GM21360 (cell line): ENCODE data around the gene CATSPERE.
"Not testable (repeated sequence)": the region's sequence is repeated elsewhere in the genome, so short reads cannot be mapped to it uniquely, and the experiment has no call there.

Source experiments
- ATAC-seq: cut with Tn5 transposase; IDR thresholded peaks from one replicate; pipeline ENCODE4 v1.9.1; 2021; ENCODE audit warnings: mild to moderate bottlenecking, moderate library complexity; ENCODE audit not compliant: unreplicated experiment

The CATSPERE gene

GRCh38 chr1:244447552-244447951, 13.5 kb upstream of the CATSPERE start:
- no peak for ATAC-seq

- no peak for ATAC-seq
These were observed 12.6 kb upstream of the CATSPERE start for GRCh38 chr1:244448279-244449036.

- no peak for ATAC-seq
These were observed 11.1 kb upstream of the CATSPERE start for GRCh38 chr1:244449936-244450508.

- peak; percentile 19 for ATAC-seq
These were observed 10.2 kb upstream of the CATSPERE start for GRCh38 chr1:244450597-244451538.

GRCh38 chr1:244451539-244451950, 9.5 kb upstream of the CATSPERE start, which contains the start of gene ADSS2:
Gene ADSS2 (minus strand): TSS chr1:244451909. CDS start chr1:244451817, 92 bp downstream.
- no peak for ATAC-seq

- peak; percentile 95 for ATAC-seq
These were observed 8.9 kb upstream of the CATSPERE start for GRCh38 chr1:244451951-244452795.

- ATAC-seq = no peak
These were observed 6.7 kb upstream of the CATSPERE start for GRCh38 chr1:244454412-244454811.

GRCh38 chr1:244456586-244456985, 4.5 kb upstream of the CATSPERE start:
- no peak for ATAC-seq

GRCh38 chr1:244458781-244459180, 2.3 kb upstream of the CATSPERE start:
- no peak for ATAC-seq

- no peak for ATAC-seq
These were observed 876 bp upstream of the CATSPERE start for GRCh38 chr1:244460197-244460596.

- ATAC-seq = no peak
These were observed 5.7 kb downstream of the CATSPERE start for GRCh38 chr1:244466724-244467123.

- no peak for ATAC-seq
These were observed 12.1 kb downstream of the CATSPERE start for GRCh38 chr1:244473059-244473605.

GRCh38 chr1:244484971-244485370, 23.9 kb downstream of the CATSPERE start:
- ATAC-seq = not testable (repeated sequence)

- no peak for ATAC-seq
These were observed 33.6 kb downstream of the CATSPERE start for GRCh38 chr1:244494653-244495052.

- ATAC-seq = no peak
These were observed 35.1 kb downstream of the CATSPERE start for GRCh38 chr1:244496186-244496585.

GRCh38 chr1:244497805-244498204, 36.7 kb downstream of the CATSPERE start:
- no peak for ATAC-seq

- ATAC-seq = not testable (repeated sequence)
These were observed 38.4 kb downstream of the CATSPERE start for GRCh38 chr1:244499484-244499883.

GRCh38 chr1:244500515-244500914, 39.4 kb downstream of the CATSPERE start:
- not testable (repeated sequence) for ATAC-seq

GRCh38 chr1:244502630-244503029, 41.6 kb downstream of the CATSPERE start:
- ATAC-seq = no peak

- no peak for ATAC-seq
These were observed 52.4 kb downstream of the CATSPERE start for GRCh38 chr1:244513493-244513892.
